GM21528 (cell line): Measurements from ENCODE around the gene DNAH7.
"Not testable (repeated sequence)": the region's sequence is repeated elsewhere in the genome, so short reads cannot be mapped to it uniquely, and the experiment has no call there.

ENCODE experiments used
- ATAC-seq: cut with Tn5 transposase; IDR thresholded peaks from one replicate; pipeline ENCODE4 v1.9.1; 2021; ENCODE audit warnings: mild to moderate bottlenecking, moderate library complexity; ENCODE audit not compliant: unreplicated experiment, low FRiP score

The DNAH7 gene

DNA sequence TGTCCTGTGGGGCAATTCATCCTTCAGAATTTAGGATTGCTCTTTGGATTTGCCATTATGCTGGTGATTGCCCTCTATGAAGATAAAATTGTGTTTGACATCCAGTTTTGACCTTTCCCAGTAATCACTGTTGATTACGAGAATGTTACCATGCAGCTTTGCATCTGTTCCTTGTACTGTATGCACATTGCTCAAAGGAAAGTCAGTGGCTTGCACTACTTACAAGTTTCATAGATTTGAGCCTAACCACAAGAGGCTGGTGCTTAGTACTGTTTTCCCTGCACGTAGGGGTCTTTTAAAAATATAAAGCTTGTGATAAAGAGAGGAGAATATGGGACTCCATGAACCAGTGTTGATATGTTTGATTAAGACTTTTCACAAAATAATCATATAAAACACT lies 333.7 kb downstream of the DNAH7 start:
- no peak for ATAC-seq

DNA sequence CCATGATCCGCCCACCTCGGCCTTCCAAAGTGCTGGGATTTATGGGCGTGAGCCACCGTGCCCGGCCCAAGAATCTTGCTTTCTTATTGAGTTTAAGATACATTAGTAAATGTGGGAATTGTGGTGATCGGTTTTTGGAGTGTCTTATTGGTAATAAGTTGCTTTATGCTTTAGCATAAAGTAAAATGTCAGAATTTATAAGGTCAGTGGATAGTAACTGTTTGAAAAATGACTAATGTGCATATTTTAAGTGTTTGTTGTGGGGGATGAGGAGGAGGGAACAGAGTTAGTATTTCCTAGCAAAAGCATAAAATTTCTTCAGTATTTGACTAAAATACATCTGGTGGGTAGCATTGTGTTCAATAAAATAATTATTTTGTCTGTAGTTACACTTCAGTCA lies 334.2 kb downstream of the DNAH7 start:
- ATAC-seq: no peak

DNA sequence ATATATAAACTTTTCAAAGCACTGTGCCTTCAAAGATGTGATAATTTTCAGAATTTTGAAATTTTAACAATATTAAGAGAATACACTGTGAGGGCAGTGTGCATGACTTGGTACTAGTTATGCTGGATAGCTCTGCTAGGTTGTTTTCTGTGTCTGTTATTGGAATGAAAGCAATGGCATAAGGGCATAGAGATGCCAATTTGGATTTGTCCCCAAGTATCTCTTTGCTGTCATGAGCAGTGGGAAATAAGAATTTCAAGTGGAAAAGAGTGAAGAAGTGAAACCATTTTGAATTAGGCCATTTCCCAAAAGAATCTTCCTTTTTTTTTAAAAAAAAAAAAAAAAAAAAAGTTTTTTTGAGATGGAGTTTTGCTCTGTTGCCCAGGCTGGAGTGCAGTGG lies 334.8 kb downstream of the DNAH7 start:
- ATAC-seq: no peak

DNA sequence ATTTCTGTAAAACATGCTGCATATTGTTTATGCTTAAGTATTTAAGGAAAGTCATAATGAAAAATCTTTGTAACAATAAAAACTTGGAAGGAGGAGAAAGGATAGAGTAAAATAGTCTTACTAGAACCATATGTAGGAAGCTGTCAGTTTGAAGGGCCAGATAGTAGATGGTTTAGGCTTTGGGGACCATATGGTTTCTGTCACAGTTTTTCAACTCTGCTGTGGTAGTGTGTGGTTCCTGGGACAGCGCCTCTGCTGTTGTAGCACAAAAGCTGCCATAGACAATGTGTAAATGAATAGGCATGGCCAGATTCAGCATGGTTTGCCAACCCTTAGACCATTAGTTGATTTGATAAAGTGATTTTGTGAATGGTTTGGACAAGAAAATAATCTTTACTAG lies 336.1 kb downstream of the DNAH7 start:
- no peak for ATAC-seq

DNA sequence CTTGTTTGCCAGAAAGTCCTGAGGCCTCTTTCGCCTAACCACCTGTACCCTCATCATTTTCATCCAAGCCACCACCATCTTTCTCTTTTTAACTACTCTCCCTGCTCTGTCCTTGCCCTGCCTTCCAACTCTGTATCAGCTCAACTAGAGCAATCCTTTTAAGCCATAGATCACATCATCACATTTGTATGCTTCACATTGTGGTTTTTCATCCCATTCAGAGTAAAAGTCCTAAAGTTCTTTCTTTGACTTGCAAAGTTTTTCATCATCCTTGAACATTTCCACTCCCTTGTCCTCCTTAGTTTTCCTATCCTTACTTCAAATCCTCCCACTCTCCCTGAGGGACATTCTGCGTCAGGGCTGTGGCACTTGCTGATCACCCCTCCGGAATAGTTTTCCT lies 337.7 kb downstream of the DNAH7 start:
- ATAC-seq: no peak

DNA sequence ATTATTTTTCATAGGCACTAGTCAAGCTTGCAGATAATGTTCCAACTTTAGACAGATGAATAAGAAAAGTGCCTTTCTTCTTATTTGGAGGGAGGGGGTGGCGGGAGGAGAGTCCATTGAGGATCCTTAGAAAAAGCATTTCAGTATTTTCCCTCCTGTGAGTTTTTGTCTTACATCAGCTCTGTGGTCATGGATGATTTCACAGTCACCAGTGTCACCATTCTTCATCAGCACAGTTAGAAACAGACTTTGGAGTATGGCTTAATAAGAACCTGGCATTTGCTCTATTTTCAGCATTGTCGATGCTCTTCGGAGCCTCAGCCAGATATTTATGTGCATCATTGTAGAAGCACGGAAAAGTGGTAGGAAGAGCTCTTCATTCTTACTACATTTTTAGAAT lies 341.5 kb downstream of the DNAH7 start:
- ATAC-seq: no peak

DNA sequence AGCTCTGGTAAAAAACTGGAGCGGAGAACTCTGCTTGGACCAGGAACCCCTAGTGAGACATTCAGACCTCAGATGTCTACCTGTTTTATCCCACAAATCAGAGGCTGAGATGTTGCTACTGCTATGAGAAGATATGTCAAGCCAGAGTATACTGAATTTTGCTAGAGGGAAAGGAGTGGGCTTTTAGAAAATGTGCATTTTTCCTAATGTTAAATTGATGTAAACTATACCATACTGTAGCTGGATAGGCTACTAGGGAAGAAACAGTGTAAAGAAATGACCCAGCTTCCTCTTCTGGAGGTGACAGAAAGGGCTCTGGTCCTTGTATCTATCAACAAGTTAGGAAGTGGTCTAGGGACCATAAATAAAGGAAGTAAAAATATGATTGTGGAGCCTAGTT lies 346.6 kb downstream of the DNAH7 start:
- no peak for ATAC-seq

DNA sequence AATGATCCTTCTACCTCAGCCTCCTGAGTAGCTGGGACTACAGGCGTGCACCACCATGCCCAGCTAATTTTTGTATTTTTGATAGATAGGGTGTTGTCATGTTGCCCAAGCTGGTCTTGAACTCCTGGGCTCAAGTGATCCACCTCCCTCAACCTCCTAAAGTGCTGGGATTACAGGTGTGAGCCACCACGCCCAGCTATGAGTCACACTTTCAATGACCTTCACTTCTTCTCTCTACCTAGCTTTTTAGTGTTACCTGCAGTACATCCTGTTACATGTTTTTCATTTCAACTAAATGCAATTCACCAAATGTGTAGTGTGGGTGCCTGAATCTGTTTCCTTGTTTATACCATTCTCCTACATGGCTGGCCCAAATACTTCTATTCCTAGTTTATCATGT lies 347.6 kb downstream of the DNAH7 start:
- no peak for ATAC-seq

DNA sequence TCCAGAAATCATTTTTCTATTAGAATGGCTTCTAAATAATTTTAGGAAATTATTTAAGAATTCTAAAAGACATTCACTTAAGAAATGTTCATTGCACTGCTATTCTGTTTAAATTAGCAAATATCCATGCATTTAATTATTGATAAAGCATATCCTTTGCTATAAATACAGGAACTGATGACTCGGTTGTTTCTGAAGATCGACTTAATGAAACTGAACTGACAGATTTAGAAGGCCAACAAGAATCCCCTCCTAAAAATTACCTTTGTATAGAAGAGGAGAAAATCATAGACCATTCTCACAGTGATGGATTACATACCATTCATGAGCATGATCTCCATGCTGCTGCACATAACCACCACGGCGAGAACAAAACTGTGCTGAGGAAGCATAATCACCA lies 352.2 kb downstream of the DNAH7 start:
- no peak for ATAC-seq

DNA sequence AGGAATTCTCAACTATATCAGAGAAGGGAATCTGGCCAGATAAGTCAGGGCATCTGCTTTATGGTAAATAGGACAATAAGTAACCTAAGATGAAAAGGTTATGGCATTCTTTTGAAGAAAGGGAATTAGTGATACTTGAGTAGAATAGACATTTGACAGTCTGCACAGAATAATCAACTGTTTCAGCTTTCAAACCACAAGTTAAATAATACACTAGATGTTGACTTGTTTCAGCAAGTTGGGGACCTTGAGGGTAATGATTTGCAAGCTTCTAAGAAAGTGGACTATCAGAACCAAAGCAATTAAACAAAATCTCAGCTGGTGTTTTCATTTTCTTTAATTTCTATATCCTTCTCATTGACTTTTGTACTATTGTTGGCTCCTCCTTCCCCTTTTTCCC lies 357.2 kb downstream of the DNAH7 start:
- ATAC-seq: no peak

DNA sequence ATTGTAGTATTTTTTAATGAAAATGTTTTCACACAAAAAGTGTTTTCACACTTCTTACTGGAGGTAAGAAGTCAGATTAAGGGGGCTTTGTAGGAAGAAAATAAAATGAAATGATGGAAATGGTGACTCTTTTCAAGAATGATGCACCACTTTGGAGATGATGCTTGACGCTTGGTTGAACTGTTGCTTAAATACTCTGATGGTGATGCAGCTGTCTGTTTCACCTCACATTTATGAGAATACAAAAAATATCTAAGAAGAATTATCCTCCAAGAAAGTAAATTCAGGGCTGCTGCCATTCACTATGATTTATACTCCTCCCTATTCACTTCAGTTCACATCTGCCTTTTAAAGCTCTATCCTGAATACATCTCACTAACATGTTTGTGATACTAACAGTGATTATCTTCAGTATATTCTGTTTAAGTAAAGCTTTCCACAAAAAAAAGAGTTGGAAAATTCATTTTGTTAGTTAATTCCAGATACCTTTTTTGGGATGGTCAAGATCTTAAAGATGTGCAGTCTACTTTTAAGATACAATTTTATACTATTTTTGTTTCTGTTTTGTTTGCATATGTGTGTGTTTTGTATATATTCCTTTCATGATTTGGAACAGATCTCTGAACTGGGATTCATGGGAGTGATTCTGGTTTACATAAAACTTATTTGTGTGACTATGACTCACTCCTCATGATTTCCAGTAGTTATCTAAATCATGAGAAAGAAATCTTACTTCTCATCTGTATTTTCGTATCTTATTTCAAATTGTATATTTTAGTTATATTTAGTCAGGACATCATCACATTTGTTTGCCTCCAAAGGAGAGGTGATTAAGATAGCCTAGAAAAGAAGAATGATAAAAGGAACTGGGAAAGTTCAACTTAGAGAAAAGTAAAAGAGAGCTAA lies 358.5 kb downstream of the DNAH7 start:
- no peak for ATAC-seq

DNA sequence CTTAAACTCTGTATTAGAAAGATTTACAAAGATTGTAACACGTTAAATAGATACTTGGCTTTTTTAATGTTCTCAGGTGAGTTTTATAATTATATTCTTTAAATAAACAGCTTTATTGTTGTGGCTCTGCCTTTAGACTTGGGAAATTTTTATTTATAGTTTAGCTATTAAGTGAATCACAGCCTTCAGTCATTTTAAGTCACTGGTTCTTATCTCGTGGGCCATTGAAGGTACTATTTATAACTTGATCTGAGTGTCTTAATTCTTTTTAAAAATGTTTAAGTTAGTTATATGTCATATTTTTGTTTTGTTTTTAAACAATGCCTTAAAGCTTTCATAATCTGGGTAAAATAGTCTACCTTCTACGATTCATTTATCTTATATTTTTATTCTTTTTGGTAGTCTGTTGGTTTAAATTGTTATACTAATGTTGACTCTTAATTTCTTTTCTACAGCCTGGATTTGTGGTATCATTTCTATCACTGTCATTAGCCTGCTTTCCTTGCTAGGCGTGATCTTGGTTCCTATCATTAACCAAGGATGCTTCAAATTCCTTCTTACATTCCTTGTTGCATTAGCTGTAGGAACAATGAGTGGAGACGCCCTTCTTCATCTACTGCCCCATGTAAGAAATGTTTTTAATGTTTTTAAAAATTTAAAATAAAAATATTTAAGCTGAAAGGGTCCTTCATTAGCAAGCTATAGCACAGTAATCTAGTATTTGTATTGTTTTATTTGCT lies 362.3 kb downstream of the DNAH7 start:
- ATAC-seq: no peak

DNA sequence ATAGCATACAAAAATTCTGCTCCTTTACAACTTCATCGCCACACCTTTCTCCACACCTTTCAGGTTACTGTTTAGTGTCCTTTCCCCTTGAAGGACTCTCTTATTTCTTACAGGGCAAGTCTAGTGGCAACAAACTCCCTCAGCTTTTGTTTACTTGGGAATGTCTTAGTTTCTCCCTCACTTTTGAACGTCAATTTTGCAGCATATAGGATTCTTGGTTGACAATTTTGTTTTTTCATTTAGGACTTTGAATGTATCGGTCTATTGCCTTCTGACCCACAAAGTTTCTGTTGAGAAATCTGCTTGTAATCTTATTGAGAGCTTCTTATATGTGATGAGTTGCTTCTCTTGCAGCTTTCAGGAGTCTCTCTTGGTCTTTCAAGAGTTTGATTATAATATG lies 368.2 kb downstream of the DNAH7 start:
- no peak for ATAC-seq

DNA sequence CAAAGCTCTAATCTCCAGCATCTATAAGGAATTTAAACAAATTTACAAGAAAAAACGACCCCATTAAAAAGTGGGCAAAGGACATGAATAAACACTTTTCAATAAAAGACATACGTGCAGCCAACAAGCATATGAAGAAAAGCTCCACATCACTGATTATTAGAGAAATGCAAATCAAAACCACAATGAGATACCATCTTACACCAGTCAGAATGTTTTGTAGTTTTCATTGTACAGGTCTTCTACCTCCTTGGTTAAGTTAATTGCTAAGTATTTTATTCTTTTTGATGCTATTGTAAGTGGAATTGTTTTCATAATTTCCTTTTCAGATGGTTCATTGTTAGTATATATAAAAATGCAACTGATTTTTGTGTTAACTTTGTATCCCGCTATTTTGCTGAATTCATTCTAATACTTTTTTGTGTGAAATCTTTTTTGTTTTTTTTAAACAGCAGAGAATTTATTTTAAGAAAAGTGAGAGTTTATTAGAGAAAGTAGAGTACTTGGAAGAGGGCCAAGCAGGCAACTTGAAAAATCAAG lies 370.9 kb downstream of the DNAH7 start:
- no peak for ATAC-seq

DNA sequence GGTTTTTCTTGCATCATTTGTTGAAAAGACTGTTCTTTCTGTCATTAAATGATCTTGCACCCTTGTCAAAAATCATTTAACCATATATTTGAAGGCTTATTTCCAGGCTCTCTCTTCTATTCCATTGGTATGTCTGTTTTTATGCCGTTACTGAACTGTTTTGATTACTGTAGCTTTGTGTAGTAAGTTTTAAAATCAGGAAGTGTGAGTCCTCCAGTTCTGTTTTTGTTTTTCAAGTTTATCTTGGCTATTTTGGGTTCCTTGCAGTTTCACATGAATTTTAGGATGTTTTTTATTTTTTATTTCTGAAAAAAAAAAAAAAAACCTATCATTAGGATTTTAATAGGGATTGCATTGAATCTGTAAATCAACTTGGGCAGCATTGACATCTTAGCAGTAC lies 372.6 kb downstream of the DNAH7 start:
- ATAC-seq: no peak

DNA sequence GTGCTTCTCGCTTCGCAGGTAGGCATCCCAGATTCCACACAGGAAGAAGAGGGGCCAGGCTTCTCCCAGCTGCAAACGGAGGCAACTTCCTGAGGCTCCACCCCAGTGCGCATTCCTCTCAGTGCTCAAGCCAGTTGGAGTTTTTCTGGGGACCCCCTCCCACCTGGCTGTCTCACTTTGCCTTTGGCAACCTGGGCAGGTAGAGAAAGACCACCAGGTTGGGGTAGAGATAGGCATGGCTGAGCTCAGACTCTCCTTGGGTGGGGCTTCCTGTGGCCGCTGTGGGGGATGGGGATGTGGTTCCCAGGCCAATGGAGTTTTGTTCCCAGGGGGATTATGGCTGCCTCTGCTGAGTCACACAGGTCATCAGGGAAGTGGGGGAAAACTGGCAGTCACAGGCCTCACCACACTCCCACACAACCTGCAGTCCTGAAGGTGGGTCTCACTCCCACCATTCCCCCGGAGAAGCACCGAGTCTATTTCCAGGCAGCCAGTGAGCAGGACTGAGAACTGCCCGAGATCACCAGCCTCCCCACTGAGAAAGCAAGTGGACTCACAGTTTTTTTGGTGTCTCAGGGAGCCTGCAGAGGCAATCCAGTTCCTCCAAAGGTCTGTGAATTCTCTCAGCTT lies 373.5 kb downstream of the DNAH7 start:
- no peak for ATAC-seq

DNA sequence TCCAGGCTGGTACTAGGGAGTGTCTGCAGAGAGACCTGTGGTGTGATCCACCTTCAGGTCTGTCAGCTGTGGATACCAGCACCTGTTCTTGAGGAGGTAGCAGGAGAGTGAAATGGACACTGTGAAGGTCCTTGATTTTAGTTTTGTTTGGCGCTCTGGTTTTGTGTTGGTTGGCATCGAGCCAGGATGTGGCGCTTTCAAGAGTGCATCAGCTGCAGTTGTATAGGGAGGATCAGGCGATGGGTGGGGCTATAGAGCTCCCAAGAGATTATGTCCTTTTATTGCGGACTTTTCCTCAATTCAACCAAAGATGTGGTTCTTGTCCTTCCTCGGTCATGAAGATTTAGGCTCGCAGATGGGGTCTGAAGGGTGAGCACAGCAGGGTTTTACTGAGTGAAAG lies 374.1 kb downstream of the DNAH7 start:
- no peak for ATAC-seq

DNA sequence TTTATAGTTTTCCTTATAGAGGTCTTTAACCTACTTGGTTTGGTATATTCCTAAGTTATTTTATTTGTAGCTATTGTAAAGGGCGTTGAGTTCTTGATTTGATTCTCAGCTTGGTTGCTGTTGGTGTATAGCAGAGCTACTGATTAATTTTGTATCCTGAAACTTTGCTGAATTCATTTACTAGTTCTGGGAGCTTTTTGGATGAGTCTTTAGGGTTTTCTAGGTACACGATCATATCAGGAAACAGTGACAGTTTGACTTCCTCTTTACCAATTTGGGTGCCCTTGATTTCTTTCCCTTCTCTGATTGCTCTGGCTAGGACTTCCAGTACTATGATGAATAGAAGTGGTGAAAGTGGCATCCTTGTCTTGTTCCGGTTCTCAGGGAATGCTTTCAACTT lies 376.1 kb downstream of the DNAH7 start:
- not testable (repeated sequence) for ATAC-seq
